Testis (tissue), 2 donors: ENCODE measurements around the gene C22orf39.

Experiments used
- CTCF ChIP-seq, 3 experiments: fragments of 450-650 bp in 2 of 3; fragments of 200-600 bp in 1 of 3; sonication (generic) in 1 of 3; IDR thresholded peaks; one replicate each; pipeline ENCODE4 v1.5.1; 2016 to 2019; ENCODE audit warnings: antibody characterized with exemption in 3 of 3, mild to moderate bottlenecking in 2 of 3, moderate library complexity in 1 of 3
- POLR2A ChIP-seq: fragments of 450-650 bp; IDR thresholded peaks from one replicate; pipeline ENCODE4 v1.6.1; 2017; ENCODE audit warnings: antibody characterized with exemption, mild to moderate bottlenecking, moderate library complexity

- TF ChIP-seq CTCF (IDR thresholded peaks at IDR 0.05) = no peak
- TF ChIP-seq POLR2A = no peak
These were observed 49.7 kb upstream of the C22orf39 start for GRCh38 chr22:19497245-19497644.
